NCI-H146 (cell line): ENCODE data around the gene RAB40C.

Experiments used
- DNase-seq: peaks from one replicate; lab custom pipeline; 2025; lab: John Stamatoyannopoulos, UW

The RAB40C gene

DNA sequence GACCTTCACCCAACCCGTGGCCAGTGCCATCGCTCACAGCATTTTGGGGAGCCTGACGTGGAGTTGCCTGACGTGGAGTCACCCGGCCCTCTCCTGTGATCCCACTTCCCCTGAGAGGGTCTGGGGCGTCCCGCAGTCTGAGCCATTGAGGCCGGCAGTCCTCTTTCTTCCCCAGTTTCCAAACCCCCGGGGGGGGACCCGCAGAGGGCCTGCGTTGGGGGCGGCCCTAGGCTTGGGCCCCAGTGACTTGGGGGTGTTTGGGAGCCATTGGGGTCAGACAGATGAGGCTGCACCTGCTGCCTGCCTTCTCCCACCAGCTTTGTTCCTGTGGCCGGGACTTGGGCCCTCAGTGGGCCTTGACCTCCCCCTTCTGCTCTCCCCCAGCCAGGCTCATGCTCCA lies 79.8 kb downstream of the RAB40C start:
- DNase-seq, result no peak

DNA sequence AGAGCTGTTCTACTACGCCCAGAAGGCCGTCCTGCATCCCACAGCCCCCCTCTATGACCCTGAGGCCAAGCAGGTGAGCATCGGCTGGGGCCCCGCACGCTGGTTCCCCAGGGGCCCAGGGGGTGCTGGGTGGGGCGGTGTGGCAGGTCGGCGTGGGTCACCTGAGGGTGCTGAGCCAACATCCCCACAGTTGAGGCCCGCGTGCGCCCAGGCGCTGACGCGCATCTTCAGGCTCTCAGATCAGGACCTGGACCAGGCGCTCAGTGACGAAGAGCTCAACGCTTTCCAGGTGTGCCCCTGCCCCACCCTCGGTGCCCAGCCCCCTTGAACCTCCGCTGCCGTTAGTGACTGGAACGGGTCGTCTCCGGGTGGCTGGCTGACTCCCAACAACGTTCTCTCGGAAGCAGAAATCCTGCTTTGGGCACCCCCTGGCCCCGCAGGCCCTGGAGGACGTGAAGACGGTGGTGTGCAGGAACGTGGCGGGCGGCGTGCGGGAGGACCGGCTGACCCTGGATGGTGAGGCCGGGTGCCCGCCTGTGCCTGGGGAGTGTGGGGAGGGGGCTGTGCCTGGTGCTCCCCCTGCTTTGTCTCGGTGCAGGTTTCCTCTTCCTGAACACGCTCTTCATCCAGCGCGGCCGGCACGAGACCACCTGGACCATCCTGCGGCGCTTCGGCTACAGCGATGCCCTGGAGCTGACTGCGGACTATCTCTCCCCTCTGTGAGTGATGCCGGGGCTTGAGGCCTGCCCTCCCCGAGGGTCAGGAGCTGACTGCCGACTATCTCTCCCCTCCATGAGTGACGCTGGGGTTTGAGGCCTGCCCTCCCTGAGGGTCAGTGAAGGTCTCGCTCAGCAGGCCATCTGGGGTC lies 80.9 kb downstream of the RAB40C start:
- DNase-seq, result no peak

- no peak for DNase-seq
Measured at GRCh38 chr16:671353-672131, 81.7 kb downstream of the RAB40C start.

DNA sequence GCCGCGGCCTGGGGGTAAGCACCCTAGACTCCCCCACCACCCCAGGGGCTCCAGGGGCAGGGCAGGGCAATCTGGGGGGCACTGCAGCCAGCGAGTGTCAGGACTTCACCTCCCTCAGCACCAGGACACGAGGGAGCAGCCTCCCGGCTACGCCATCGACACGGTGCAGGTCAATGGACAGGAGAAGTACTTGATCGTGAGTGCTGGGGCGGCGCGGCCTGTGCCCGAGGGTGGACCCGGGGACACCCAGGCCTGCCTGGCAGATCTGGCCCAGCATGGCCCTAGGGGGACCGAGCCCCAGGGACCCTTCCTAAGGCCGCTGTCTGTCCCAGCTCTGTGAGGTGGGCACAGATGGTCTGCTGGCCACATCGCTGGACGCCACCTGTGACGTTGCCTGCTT lies 82.5 kb downstream of the RAB40C start:
- no peak for DNase-seq

GRCh38 chr16:672851-673250 lies 83.0 kb downstream of the RAB40C start:
- no peak for DNase-seq

GRCh38 chr16:673399-673991 lies 83.6 kb downstream of the RAB40C start:
- no peak for DNase-seq

GRCh38 chr16:674214-674881 lies 84.5 kb downstream of the RAB40C start:
- no peak for DNase-seq

DNA sequence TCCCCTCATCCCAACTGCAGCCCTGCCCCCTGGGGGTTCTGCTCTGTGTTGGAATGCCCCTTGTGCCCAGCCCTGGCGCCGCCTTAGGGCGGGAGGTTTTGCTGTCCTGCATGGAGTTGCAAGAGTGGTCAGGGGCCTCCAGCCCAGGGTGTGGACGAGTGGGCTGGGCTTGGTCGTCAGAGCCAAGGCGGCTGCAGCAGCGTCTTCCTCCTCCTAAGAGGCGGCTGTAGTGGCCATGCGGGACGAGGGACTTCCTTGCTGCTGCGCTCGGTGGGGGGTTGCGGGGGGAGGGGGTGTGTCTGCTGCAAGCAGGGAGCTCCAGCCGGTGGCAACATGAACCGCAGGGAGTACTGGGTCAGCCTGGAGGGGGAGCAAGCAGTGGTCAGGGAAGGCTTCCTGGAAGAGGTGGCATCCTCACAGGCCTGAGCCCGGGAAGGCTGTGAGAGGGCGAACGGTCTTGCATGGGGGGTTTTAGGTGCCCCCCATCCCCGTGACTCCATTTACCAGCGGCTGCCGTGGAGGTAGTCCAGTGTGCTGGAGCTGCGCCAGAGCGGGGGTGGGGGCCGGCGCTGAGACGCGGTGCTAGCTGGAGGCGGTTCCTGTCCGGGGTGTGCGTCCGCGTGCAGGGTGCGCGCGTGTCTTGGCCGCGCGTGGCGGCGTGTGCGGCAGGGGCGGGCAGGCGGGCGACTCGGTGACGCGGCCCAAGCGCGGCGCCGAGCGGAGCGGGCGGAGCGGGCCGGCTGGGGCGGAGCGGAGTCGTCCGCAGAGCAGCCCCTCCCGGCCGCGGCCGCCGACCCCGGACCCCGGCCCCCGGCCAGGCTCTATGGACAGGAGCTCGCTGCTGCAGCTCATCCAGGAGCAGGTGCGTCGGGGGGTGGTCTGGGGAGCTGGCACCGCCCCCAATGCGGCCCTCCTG lies 85.4 kb downstream of the RAB40C start, which contains the start of gene RHBDL1:
Gene RHBDL1, plus strand, starts transcription at position 704 of the 916 bp plus-strand sequence. Its CDS starts 120 bp downstream, at position 824.
- DNase-seq, result peak; percentile 47

DNA sequence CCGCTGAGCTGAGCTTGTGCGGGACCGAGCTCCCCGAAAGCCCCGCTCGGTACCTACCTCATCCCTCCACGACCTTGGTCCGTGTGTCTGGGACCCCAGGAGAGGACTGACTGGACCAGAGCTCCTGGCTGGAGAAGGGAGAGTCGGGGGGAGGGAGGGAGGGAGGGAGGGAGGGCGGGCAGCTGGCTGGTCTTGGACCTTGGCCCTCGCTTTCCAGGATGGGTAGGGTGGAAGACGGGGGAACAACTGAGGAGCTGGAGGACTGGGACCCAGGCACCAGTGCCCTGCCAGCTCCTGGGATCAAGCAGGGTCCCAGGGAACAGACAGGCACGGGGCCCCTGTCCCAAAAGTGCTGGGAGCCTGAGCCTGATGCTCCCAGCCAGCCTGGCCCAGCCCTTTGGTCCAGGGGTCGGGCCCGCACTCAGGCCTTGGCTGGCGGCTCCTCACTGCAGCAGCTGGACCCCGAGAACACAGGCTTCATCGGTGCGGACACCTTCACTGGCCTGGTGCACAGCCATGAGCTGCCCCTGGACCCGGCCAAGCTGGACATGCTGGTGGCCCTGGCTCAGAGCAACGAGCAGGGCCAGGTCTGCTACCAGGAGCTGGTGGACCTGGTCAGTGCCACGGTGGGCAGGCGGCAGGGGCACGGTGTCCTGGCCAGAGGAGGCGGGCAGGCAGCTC lies 86.2 kb downstream of the RAB40C start:
- no peak for DNase-seq

DNA sequence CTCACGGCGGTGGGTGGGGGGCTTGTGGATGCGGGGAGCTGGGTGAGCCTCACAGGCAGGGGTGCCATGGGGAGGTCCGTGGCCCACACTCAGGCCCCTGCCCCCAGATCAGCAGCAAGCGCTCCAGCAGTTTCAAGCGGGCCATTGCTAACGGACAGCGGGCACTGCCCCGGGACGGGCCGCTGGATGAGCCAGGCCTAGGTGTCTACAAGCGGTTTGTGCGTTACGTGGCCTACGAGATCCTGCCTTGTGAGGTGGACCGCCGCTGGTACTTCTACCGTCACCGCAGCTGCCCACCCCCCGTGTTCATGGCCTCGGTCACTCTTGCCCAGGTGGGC lies 86.7 kb downstream of the RAB40C start:
- no peak for DNase-seq

GRCh38 chr16:676913-677312 lies 87.0 kb downstream of the RAB40C start:
- peak; percentile 93 for DNase-seq

DNA sequence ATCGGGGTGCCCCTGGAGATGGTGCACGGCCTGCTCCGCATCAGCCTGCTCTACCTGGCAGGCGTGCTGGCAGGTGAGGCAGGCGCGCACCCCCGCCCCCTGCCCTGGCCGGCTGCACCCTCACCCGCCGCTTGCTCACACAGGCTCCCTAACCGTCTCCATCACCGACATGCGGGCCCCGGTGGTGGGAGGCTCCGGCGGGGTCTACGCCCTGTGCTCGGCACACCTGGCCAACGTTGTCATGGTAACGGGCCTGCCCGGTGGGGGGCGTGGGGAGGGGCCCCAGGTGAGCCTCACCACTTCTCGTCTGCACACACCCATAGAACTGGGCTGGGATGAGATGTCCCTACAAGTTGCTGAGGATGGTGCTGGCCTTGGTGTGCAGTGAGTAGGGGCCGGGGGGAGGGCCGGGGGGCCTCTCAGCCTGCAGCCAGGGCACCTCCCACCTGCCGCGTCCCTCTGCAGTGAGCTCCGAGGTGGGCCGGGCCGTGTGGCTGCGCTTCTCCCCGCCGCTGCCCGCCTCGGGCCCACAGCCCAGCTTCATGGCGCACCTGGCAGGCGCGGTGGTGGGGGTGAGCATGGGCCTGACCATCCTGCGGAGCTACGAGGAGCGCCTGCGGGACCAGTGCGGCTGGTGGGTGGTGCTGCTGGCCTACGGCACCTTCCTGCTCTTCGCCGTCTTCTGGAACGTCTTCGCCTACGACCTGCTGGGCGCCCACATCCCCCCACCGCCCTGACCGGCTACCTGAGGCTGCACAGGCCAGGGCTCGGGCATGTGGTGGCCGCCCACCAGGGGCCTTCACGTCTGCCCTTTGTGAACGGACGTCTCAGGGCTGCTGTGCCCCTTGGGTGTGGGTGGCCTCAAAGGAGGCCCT lies 87.7 kb downstream of the RAB40C start:
- DNase-seq, result peak; percentile 95

DNA sequence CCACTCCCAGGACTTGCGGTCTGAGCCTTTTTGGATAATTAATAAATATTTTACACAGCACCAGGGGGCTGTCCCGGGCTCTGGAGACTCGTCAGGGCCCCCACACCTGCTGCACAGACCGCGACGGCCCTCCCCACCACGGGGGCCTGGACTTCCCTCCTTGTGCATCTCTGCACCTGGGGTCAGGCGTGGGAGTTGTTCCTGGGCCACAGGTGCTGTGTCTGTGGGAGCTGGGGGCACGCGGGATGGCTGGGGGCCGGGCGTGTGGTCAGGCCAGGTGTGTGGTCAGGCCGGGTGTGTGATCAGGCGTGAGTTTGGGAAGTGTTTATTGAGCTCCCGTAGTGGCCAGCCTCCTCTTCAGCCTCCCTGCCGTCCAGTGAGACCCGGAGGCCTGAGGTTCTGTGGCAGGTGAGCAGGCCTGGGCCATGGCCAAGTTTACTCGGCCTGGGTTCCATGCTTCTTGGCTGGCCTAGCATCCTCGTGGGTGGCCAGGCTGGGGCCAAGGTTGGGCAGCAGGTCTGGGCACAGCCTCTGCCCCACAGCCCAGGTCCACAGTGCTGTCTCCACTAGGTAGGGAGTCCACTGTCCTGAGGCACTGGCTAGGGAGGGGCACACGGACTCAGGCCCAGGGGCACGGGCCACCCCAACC lies 88.5 kb downstream of the RAB40C start:
- peak; percentile 55 for DNase-seq
